LNCaP clone FGC (cell line): ENCODE measurements around the gene CCDC88C.

Experiments used
- DNase-seq: peaks from one replicate; pipeline ENCODE4 v3.0.0-alpha.2; 2011; ENCODE audit warnings: low read depth
- H3K4me3 ChIP-seq: 2 replicates; pipeline ENCODE4 v1.5.1; 2011; ENCODE audit warnings: mild to moderate bottlenecking, low read depth, low read length, control low read depth
- CTCF ChIP-seq: IDR thresholded peaks from 2 replicates; pipeline ENCODE4 v1.5.1; 2012; ENCODE audit warnings: mild to moderate bottlenecking; ENCODE audit not compliant: control insufficient read depth, insufficient read depth; ENCODE audit errors: extremely low read depth

The CCDC88C gene

GRCh38 chr14:91328313-91329050, 89.1 kb downstream of the CCDC88C start:
- no peak for DNase-seq
- TF ChIP-seq CTCF: no peak
- no peak overlapping the region for H3K4me3 ChIP-seq

- no peak for DNase-seq
- H3K4me3 ChIP-seq: no peak overlapping the region
- no peak for TF ChIP-seq CTCF
Measured at GRCh38 chr14:91327661-91328312, 89.8 kb downstream of the CCDC88C start.

- H3K4me3 ChIP-seq: no peak overlapping the region
- no peak for DNase-seq
- no peak for TF ChIP-seq CTCF
Measured at GRCh38 chr14:91327250-91327595, 90.4 kb downstream of the CCDC88C start.

GRCh38 chr14:91326514-91327249, 90.9 kb downstream of the CCDC88C start:
- no peak for TF ChIP-seq CTCF
- no peak overlapping the region for H3K4me3 ChIP-seq
- DNase-seq: no peak

- TF ChIP-seq CTCF: no peak
- no peak overlapping the region for H3K4me3 ChIP-seq
- no peak for DNase-seq
Measured at GRCh38 chr14:91324606-91325575, 92.7 kb downstream of the CCDC88C start.

GRCh38 chr14:91323671-91324605, 93.7 kb downstream of the CCDC88C start:
- no peak for DNase-seq
- TF ChIP-seq CTCF: peak; percentile 90
- H3K4me3 ChIP-seq: no peak overlapping the region
